ENCODE results near the gene MANF.
A peak's percentile ranks its signal among the peaks of the same experiment; 100 is the strongest.
"Not testable (repeated sequence)": the region's sequence is repeated elsewhere in the genome, so short reads cannot be mapped to it uniquely, and the experiment has no call there.

Gene MANF

DNA sequence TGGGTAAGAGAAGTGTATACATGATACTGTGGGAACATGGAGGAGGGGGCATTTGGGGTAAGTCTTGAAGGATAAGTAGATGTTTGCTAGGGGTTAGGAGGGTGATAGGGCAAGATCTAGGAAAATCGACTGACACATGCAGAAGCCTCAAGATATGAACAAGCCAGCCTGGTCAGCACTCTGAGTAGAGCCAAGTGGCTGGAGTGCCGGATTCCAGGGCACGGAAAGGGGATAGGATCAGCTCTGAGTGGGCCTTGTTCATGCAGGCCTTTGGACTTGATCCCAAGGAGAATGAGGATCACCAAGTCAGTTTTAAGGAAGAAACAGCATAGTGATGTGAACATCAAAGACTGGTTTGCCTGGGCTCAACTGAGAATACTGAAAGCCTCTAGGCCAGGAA, 24.3 kb upstream of the MANF start:
- Histone ChIP-seq H3K4ac (ENCODE audit: low read depth, low read length) (no peak overlapping the region), H3K56ac (ENCODE audit: low read length) (no peak overlapping the region), H4K8ac (ENCODE audit: low read depth, low read length) (no peak overlapping the region), H3K18ac (ENCODE audit: low read length) (no peak overlapping the region), H2BK5ac (ENCODE audit: low read length) (no peak overlapping the region), H3K79me1 (ENCODE audit: low read length) (no peaks in the 10 kb centered on the region), H3K79me2 (ENCODE audit: control insufficient read depth, insufficient read depth, low read length) (no peaks in the 10 kb centered on the region), H3K27ac (ENCODE audit: low read depth, low read length) (no peak overlapping the region), H3K9ac (ENCODE audit: low read length) (no peak overlapping the region), H2AK5ac (ENCODE audit: low read length) (no peak overlapping the region), H4K5ac (ENCODE audit: low read length) (no peak overlapping the region), H3K4me2 (ENCODE audit: low read length) (no peak overlapping the region), H2BK120ac (ENCODE audit: low read depth, low read length) (no peak overlapping the region), H3K23ac (ENCODE audit: low read length) (no peak overlapping the region), H3K36me3 (ENCODE audit: control insufficient read depth, insufficient read depth, low read length) (no peaks in the 10 kb centered on the region), H3K4me3 (ENCODE audit: low read length) (no peak overlapping the region), H3K4me1 (ENCODE audit: control insufficient read depth, low read depth, low read length) (no peaks in the 10 kb centered on the region), H3K27me3 (ENCODE audit: insufficient read depth, low read length, poor library complexity) (no peaks in the 10 kb centered on the region), H2BK15ac (replicated peaks; ENCODE audit: low read depth) (no peak overlapping the region)
- no peak for DNase-seq
- WGBS (ENCODE audit: extremely low coverage, insufficient coverage, low lambda C conversion rate): no CpG with 5 or more reads among the region's 3 CpGs

DNA sequence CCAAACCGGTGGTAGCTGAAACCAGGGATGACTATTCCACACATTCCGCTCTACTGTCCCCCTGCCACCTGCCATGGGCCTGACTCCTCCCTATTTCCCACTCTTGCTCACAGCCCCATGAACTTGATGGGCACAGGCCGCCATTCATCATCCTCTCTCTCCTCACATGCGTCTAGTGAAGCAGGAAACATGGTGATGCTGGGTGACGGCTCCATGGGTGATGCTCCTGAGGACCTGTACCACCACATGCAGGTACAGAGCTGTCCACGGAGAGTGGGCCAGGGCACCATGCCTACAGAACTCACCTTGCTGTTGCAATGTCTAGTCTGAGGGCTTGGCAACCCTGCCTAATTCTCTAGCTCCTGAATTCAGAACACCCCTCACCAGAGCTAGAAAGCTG, 23.3 kb upstream of the MANF start:
- no peaks in the 10 kb centered on the region for H3K36me3 ChIP-seq (ENCODE audit: control insufficient read depth, insufficient read depth, low read length)
- H3K79me2 ChIP-seq (ENCODE audit: control insufficient read depth, insufficient read depth, low read length): no peaks in the 10 kb centered on the region
- H3K56ac ChIP-seq (ENCODE audit: low read length): no peak overlapping the region
- no peak overlapping the region for H2AK5ac ChIP-seq (ENCODE audit: low read length)
- H3K4me3 ChIP-seq (ENCODE audit: low read length): no peak overlapping the region
- no peak overlapping the region for H3K4me2 ChIP-seq (ENCODE audit: low read length)
- H3K27ac ChIP-seq (ENCODE audit: low read depth, low read length): no peak overlapping the region
- H2BK5ac ChIP-seq (ENCODE audit: low read length): no peak overlapping the region
- H3K4me1 ChIP-seq (ENCODE audit: control insufficient read depth, low read depth, low read length): no peaks in the 10 kb centered on the region
- H3K9ac ChIP-seq (ENCODE audit: low read length): no peak overlapping the region
- H2BK15ac ChIP-seq (replicated peaks; ENCODE audit: low read depth): no peak overlapping the region
- DNase-seq: no peak
- no peak overlapping the region for H4K5ac ChIP-seq (ENCODE audit: low read length)
- H3K27me3 ChIP-seq (ENCODE audit: insufficient read depth, low read length, poor library complexity): no peaks in the 10 kb centered on the region
- H3K4ac ChIP-seq (ENCODE audit: low read depth, low read length): no peak overlapping the region
- H3K79me1 ChIP-seq (ENCODE audit: low read length): no peaks in the 10 kb centered on the region
- no CpG with 5 or more reads among the region's 6 CpGs for WGBS (ENCODE audit: extremely low coverage, insufficient coverage, low lambda C conversion rate)
- no peak overlapping the region for H4K8ac ChIP-seq (ENCODE audit: low read depth, low read length)
- H2BK120ac ChIP-seq (ENCODE audit: low read depth, low read length): no peak overlapping the region
- no peak overlapping the region for H3K23ac ChIP-seq (ENCODE audit: low read length)
- H3K18ac ChIP-seq (ENCODE audit: low read length): no peak overlapping the region

DNA sequence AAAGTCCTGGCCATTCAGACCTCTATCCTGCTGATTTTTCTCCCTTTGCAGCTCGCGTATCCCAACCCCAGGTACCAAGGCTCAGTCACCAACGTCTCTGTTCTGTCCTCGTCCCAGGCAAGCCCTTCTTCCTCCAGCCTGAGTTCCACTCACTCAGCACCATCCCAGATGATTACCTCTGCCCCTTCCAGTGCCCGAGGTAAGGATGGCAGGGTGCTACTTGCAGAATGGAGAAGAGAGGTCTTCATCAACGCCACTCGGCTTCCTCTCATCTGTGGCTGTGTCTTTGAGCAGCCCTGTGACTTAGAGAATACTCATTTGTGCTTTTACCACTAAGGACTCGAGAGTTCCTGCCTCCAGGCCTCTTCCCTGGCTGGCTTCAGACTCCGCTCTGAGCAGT, 22.6 kb upstream of the MANF start:
- H3K9ac ChIP-seq (ENCODE audit: low read length): no peak overlapping the region
- H3K79me2 ChIP-seq (ENCODE audit: control insufficient read depth, insufficient read depth, low read length): no peaks in the 10 kb centered on the region
- DNase-seq: no peak
- no peak overlapping the region for H3K18ac ChIP-seq (ENCODE audit: low read length)
- no peak overlapping the region for H2BK120ac ChIP-seq (ENCODE audit: low read depth, low read length)
- H3K4ac ChIP-seq (ENCODE audit: low read depth, low read length): no peak overlapping the region
- no peak overlapping the region for H4K5ac ChIP-seq (ENCODE audit: low read length)
- no peaks in the 10 kb centered on the region for H3K79me1 ChIP-seq (ENCODE audit: low read length)
- H4K8ac ChIP-seq (ENCODE audit: low read depth, low read length): no peak overlapping the region
- WGBS (ENCODE audit: extremely low coverage, insufficient coverage, low lambda C conversion rate): no CpG with 5 or more reads among the region's 9 CpGs
- H3K56ac ChIP-seq (ENCODE audit: low read length): no peak overlapping the region
- no peak overlapping the region for H3K23ac ChIP-seq (ENCODE audit: low read length)
- no peak overlapping the region for H2BK5ac ChIP-seq (ENCODE audit: low read length)
- H3K4me1 ChIP-seq (ENCODE audit: control insufficient read depth, low read depth, low read length): no peaks in the 10 kb centered on the region
- H3K4me2 ChIP-seq (ENCODE audit: low read length): no peak overlapping the region
- H2BK15ac ChIP-seq (replicated peaks; ENCODE audit: low read depth): no peak overlapping the region
- H3K27ac ChIP-seq (ENCODE audit: low read depth, low read length): no peak overlapping the region
- no peaks in the 10 kb centered on the region for H3K36me3 ChIP-seq (ENCODE audit: control insufficient read depth, insufficient read depth, low read length)
- H3K27me3 ChIP-seq (ENCODE audit: insufficient read depth, low read length, poor library complexity): no peaks in the 10 kb centered on the region
- no peak overlapping the region for H3K4me3 ChIP-seq (ENCODE audit: low read length)
- H2AK5ac ChIP-seq (ENCODE audit: low read length): no peak overlapping the region

DNA sequence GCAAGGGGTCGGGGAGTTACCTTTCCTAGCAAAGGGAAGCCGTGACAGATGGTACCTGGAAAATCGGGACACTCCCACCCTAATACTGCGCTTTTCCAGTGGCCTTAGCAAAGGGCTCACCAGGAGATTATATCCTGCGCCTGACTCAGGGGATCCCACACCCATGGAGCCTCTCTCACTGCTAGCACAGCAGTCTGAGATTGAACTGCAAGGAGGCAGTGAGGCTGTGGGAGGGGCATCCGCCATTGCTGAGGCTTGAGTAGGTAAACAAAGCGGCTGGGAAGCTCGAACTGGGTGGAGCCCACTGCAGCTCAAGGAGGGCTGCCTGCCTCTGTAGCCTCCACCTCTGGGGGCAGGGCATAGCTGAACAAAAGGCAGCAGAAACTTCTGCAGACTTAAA, 16.8 kb upstream of the MANF start:
- not testable (repeated sequence) for H4K8ac ChIP-seq (ENCODE audit: low read depth, low read length); H4K5ac ChIP-seq (ENCODE audit: low read length); H2BK120ac ChIP-seq (ENCODE audit: low read depth, low read length); H3K56ac ChIP-seq (ENCODE audit: low read length); H3K23ac ChIP-seq (ENCODE audit: low read length); H2BK5ac ChIP-seq (ENCODE audit: low read length); H3K79me1 ChIP-seq (ENCODE audit: low read length); H3K9ac ChIP-seq (ENCODE audit: low read length); H3K27me3 ChIP-seq (ENCODE audit: insufficient read depth, low read length, poor library complexity); H3K27ac ChIP-seq (ENCODE audit: low read depth, low read length); H3K4ac ChIP-seq (ENCODE audit: low read depth, low read length); DNase-seq; H3K79me2 ChIP-seq (ENCODE audit: control insufficient read depth, insufficient read depth, low read length); H3K4me1 ChIP-seq (ENCODE audit: control insufficient read depth, low read depth, low read length); H3K18ac ChIP-seq (ENCODE audit: low read length); H3K4me2 ChIP-seq (ENCODE audit: low read length); H2BK15ac ChIP-seq (replicated peaks; ENCODE audit: low read depth); H3K36me3 ChIP-seq (ENCODE audit: control insufficient read depth, insufficient read depth, low read length); H3K4me3 ChIP-seq (ENCODE audit: low read length); H2AK5ac ChIP-seq (ENCODE audit: low read length)
- no CpG with 5 or more reads among the region's 8 CpGs for WGBS (ENCODE audit: extremely low coverage, insufficient coverage, low lambda C conversion rate)

DNA sequence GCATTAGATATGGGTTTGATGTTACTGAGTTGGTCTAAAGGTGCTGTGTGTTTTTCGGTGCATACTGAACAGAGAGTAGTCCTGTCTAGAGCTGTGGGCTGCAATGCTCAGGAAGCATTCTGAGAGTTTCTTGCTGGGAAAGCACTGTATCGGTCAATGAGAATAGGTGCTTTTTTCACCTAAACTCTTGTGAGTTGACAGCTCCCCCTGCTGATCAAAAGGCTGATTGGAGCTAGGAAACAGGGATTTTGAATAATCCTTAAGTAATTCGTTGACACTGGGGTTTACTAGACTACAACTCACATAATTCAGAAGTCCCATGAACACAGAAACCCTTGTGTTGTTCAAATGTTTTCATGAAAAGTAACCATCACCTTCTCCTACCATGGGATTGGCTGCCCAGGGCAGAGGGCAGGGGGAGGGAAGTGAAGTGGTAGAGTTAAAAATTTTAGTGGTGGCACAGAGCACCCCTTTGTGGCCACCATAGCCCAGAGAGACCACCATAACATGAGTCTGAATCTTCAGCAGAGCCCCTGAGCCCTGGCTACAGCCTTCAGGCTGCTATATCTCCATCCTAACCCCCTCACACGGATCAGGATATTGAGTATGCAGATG, 13.0 kb upstream of the MANF start:
- no peak overlapping the region for H4K5ac ChIP-seq (ENCODE audit: low read length)

More for the DNA sequence above, 13.0 kb upstream of the MANF start:
- H3K56ac ChIP-seq (ENCODE audit: low read length): no peak overlapping the region
- WGBS (ENCODE audit: extremely low coverage, insufficient coverage, low lambda C conversion rate): no CpG with 5 or more reads among the region's 4 CpGs
- no peaks in the 10 kb centered on the region for H3K4me1 ChIP-seq (ENCODE audit: control insufficient read depth, low read depth, low read length)
- DNase-seq: peak; percentile 82
- no peak overlapping the region for H3K4ac ChIP-seq (ENCODE audit: low read depth, low read length)
- H3K9ac ChIP-seq (ENCODE audit: low read length): no peak overlapping the region
- H3K79me1 ChIP-seq (ENCODE audit: low read length): no peaks in the 10 kb centered on the region
- H2BK15ac ChIP-seq (replicated peaks; ENCODE audit: low read depth): no peak overlapping the region
- H3K79me2 ChIP-seq (ENCODE audit: control insufficient read depth, insufficient read depth, low read length): no peaks in the 10 kb centered on the region
- H2BK5ac ChIP-seq (ENCODE audit: low read length): no peak overlapping the region
- no peaks in the 10 kb centered on the region for H3K27me3 ChIP-seq (ENCODE audit: insufficient read depth, low read length, poor library complexity)
- H3K36me3 ChIP-seq (ENCODE audit: control insufficient read depth, insufficient read depth, low read length): no peaks in the 10 kb centered on the region
- no peak overlapping the region for H4K8ac ChIP-seq (ENCODE audit: low read depth, low read length)
- no peak overlapping the region for H3K23ac ChIP-seq (ENCODE audit: low read length)
- no peak overlapping the region for H3K4me3 ChIP-seq (ENCODE audit: low read length)
- no peak overlapping the region for H3K18ac ChIP-seq (ENCODE audit: low read length)
- H3K27ac ChIP-seq (ENCODE audit: low read depth, low read length): no peak overlapping the region
- H2AK5ac ChIP-seq (ENCODE audit: low read length): no peak overlapping the region
- no peak overlapping the region for H3K4me2 ChIP-seq (ENCODE audit: low read length)
- H2BK120ac ChIP-seq (ENCODE audit: low read depth, low read length): no peak overlapping the region
